ENCODE data around the gene PRELP. TPM values are rescaled to one million over a fixed set of nuclear protein-coding genes. Genes with fewer than 3 reads are reported as not detected.
"Not testable (repeated sequence)": the region's sequence is repeated elsewhere in the genome, so short reads cannot be mapped to it uniquely, and the experiment has no call there.

PRELP gene
- polyA plus RNA-seq, 3 donors: 2.4 to 3.2 (median 2.9) TPM

DNA sequence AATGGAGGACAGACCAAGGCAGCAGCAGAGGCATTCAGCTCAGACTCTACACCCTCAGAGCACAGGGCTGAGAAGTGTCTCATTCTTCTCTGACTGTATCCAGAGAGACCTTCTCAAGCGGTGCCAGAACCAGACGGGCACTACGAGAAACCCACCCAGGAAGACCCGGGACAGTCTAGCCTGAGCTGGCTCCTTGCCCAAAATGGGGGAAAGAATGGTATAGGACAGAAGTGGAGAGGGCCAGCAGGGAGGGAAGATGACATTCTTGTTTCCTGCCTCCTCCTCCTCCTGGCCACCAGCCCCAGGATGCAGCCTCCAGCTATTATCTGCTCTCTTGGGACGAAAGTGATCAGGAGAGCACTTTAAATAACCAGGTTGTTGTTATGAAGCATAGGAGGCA is 22.6 kb upstream of the PRELP start:
- no peak for DNase-seq (ENCODE audit: low read depth in 3 of 3, low spot score in 2 of 3)

DNA sequence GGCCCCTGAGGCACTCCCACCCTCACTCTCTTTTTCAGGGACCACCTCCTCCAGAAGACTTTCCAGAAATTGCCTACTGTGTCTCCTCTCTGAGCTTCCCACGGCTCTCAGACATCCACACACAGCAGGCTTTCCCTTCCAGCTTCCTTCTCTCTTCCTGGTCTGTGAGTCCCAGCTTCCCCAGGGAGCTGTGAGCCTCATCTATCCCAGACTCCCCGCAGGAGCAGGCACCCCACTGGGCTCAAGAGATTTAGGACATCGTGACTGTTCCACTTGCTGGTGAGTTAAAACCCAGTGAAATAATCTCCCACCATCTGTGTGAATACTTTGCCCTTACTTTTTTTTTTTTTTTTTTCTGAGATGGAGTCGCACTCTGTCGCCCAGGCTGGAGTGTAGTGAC is 22.0 kb upstream of the PRELP start:
- DNase-seq (ENCODE audit: low read depth in 3 of 3, low spot score in 2 of 3): no peak

DNA sequence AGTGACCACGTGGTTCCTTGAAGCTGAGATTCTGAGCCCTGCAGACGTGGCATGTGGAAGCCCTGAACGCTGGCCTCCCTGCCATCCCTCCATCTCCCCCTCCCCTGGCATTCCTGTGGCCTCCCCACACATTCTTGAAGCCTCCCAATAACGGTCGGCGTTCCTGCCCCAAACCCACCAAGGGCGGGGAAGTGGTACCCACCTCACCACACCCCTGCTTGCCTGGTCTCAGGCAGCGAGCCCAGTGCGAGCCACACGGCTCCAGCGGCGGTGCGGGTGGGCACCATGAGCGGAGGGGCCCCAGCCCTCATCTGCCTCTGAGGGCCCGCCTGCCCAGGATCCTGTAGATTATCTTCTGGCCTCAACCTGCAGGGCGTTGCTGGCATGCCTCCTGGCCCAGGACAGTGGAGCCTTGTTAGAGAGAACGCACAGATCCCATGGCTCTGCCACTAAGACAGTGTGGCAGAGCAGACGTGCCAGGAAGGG is 20.6 kb upstream of the PRELP start:
- DNase-seq (ENCODE audit: low read depth in 3 of 3, low spot score in 2 of 3): no peak

DNA sequence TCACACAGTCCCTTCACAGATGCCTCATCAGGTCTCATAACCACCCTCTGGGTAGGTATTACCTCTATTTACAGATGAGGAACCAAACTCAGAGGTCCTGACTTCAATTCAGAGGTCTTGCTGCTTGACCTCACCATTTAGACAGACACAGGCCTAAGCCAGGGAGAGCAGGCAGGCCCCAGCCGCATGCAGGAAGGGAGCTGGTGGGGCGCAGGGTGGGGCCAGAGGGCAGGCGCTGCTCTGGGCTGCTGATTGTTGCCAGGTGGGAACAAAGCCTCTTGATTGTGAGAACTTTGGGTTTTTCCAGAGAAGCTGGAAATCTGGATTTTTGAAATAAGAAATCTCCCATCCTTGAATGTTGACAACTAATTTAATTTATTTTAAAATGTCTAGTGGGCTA is 19.9 kb upstream of the PRELP start:
- no peak for DNase-seq (ENCODE audit: low read depth in 3 of 3, low spot score in 2 of 3)

DNA sequence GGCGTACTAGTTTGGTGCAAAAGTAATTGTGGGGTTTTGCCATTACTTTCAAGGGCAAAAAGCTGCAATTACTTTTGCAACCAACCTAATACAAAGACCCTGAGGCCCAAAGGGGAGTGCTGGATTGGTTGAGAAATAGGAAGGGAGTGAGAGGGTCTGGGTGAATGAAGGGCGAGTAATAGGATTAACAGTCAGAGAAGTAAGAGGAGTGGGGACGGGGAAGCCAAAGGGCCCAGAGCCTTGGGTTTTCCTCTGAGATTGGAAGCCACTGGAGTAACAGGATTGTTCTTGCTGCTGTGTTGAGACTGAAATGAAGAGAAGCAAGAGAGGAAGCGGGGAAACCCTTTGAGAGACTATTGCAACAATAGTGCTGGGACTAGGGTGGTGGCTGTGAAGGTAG is 19.0 kb upstream of the PRELP start:
- no peak for DNase-seq (ENCODE audit: low read depth in 3 of 3, low spot score in 2 of 3)

DNA sequence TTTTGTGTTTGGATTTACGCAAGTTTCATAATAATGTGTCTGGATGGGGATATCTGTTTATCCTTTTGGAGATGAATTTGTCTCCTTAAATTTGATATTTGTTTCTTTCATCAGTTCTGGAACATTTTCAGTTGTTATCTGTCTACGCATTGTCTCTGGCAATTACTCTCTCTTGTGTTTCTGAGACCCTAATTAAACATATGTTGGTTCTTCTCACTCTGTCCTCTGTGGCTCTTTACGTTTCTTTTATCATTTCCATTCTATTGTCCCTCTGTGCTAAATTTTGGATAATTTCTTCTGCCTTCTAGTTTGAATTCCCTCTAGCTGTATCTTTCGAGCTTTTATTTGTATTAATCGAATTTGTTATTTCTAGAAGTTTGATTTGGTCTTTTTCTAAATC is 17.5 kb upstream of the PRELP start:
- DNase-seq (ENCODE audit: low read depth in 3 of 3, low spot score in 2 of 3): no peak

DNA sequence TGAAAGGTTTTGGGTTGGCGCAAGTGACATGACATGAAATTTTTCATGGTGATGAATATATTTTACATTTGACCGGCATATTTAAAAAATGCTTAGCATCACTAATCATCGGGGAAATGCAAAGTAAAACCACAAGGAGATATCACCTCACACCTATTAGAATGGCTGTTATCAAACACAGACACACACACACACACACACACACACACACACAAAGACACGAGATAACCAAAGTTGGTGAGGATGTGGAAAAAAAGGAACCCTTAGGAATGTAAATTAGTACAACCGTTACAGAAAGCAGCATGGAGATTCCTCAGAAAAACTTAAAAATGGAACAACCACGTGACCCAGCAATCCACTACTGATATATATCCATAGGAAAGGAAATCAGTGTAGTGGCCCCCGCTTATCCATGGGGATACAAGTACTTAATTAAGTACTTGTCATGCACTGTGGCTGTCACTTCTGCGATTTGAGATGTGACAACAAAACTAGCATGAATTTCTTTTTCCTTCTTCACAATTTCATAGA is 15.9 kb upstream of the PRELP start:
- DNase-seq (ENCODE audit: low read depth in 3 of 3, low spot score in 2 of 3): no peak

DNA sequence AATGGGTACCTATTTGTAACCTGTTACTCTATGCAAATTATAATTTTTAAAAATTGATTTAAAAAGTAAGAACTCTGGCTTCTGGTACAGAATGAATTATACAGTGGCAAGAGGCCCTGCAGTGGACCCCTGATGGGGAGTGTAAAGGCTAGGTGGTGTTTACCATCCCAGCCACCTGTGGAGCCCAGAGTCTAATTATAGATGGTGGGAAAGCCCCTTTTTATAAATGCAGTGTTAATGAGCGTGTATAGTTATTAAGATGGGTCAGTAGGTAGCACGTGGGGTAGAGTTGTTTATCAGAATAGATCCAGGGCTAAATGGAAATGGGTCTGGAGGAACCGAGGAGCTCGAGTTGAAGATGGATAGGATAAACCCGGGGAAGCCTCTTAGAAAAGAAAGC is 13.9 kb upstream of the PRELP start:
- no peak for DNase-seq (ENCODE audit: low read depth in 3 of 3, low spot score in 2 of 3)

DNA sequence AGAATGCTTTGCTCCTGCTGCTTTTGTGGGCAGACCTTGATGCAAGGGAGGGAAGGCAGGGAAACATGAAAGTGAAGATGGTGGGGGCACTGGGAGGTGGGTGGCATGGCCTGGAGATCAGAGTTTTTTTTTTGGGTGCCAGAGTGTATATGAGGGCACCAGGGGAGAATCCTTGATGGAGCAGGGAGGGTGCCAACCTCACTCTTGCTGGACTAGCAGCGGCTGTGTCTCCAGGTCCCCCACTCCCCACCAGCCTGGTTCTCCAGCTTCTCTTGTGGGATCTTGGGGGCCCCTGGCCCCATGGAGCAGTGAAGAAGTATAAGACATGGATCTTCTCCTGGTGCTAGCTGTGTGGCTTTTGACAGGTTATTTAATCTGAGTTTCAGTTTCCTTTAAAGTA is 13.5 kb upstream of the PRELP start:
- DNase-seq (ENCODE audit: low read depth in 3 of 3, low spot score in 2 of 3): no peak

DNA sequence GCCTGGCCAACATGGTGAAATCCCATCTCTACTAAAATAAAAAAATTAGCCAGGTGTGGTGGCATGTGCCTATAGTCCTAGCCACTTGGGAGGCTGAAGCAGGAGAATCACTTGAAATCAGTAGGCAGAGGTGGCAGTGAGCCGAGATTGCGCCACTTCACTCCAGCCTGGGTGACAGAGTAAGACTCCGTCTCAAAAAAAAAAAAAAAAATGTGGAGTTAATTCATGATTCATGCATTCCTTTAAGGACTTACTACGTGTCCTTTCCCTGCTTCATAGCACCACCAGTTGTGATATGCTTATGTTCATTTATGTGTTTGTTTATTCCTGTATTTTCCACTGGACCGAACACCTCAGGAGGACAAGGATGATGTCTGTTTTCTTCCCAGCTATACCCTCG is 12.7 kb upstream of the PRELP start:
- DNase-seq (ENCODE audit: low read depth in 3 of 3, low spot score in 2 of 3): no peak

DNA sequence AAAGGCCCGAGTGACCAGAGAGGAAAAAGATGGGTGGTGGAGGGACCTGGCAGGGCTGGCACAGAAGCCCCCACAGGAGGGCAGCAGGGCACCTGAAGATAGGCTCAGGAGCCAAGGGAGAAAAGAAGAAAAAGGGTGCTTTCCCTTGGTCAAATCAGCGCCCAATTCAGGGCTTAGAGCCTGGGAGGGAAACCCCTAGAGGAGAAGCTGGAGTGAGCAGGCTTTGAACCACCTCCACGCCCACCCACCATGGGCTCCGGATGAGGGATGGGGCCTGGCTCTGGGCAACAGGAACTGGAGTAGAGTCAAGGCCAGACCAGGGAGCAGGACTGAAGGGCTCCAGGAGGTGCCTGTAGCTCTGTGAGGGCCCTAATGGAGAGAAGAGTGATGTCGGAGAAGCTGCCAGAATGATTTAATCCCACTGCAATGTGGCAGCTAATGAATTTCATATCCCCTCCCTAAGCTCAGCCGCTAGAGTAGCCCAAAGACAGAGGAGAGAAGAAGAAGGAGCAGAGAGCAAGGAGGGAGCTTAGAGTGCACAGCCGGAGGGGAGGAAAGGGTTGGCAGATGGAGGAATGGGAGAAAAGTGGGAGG is 12.0 kb upstream of the PRELP start:
- no peak for DNase-seq (ENCODE audit: low read depth in 3 of 3, low spot score in 2 of 3)

DNA sequence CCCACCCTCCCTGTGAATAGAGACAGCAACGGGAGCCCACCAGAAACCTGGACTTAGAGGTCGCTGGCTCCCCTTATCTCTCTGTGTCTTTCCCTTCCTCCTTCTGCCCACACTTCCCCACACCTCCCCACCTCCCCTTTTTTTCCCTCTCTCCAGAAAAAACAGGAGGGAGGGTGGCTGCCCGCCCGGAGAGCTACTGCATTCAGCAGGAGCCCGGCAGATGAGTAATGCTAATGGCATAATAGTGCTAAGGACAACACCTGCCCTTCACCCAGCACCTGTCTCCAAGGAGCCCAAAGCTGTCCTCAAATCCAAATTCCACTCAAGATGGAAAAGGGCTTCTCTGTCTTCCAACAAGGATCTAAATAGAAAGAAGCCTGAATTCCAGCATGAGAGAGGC is 11.4 kb upstream of the PRELP start:
- no peak for DNase-seq (ENCODE audit: low read depth in 3 of 3, low spot score in 2 of 3)

DNA sequence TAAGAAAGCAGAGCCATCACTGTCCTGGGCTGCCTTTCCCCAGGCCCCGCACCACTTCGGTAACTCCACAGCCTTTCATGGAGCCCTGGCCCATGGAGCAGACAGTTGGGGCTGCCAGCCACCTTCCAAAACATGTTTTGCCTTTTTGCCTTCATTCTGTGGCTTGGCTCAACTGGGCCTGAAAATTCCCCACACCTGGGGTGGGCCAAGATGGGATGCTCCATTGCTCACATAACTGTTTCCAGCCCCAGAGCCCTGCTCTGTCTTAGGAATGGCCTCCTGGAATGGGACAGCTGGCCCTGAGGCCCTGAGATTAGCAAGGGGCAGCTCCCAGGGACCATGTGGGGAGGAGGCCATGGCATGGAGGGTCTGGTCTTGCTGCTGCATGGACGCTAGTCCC is 10.9 kb upstream of the PRELP start:
- no peak for DNase-seq (ENCODE audit: low read depth in 3 of 3, low spot score in 2 of 3)

DNA sequence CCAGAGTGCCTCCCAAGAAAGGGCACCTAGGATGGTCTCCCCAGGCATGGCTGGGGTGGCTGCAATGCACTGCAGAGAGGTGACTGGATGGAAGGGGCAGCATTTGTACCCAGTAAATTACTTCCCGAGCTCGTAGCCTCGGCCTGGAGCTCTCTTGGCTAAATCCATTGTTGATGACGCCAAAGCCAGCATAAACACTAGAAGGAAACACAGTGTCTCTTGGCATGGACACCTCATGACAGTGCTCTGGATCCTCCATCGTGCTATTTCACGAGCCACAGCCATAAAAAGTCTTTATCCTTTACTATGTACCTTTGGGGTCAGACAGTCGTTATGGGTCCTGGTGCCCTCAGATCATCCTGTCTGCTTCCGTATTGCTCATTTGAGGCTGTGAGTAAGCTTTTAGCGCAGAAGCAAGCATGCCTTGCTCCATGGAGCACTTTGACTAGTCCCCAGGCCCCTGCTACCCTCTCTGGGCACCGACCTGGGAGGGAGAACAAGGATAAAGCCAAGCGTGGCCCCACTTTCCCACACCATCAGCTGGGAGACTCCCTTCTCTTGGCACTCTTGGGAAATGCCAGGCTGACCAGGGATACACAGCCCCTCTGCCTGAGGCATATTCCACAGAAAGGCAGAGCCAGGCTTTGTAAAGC is 10.3 kb upstream of the PRELP start:
- no peak for DNase-seq (ENCODE audit: low read depth in 3 of 3, low spot score in 2 of 3)

DNA sequence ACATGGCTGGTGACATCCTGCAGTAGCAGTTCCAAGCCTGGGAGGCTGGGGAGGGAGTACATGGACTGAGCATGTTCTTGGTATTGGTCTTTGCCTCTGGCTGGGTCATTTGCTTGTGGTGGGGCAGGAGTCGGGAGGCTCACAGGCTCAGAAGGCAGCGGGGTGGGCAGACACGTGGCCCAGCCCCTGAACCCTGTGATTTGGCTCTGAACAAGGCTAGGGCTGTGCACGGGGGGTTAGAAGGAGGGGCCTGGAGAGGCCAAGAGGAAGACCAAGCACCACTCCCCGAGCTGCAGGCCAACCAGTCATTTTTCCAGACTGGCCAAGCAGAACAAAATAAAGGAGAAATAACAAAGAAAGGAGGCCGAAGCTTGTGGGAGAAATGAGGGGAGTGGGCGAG is 9.7 kb upstream of the PRELP start:
- no peak for DNase-seq (ENCODE audit: low read depth in 3 of 3, low spot score in 2 of 3)

DNA sequence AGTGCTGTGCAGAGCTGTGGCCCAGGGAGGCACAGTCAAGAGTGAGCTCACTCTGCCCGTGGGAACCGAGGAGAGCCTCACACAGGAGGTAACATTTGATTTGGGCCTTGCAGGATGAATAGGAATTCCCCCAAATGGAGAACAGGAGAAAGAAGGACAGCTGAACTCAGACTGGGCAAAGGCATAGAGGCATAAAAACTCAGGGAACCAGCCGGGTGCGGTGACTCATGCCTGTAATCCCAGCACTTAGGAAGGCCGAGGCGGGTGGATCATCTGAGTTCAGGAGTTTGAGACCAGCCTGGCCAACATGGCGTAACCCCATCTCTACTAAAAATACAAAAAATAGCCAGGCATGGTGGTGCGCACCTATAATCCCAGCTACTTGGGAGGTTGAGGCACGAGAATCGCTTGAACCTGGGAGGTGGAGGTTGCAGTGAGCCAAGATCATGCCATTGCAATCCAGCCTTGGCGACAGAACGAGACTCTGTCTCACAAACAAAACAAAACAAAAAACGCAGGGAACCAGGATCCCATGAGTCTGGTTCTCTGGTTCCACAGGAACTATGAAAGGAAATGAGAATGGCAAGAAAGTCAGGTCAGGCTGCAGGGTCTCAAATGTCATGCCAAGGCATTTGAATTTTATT is 8.6 kb upstream of the PRELP start:
- not testable (repeated sequence) for DNase-seq (ENCODE audit: low read depth in 3 of 3, low spot score in 2 of 3)

DNA sequence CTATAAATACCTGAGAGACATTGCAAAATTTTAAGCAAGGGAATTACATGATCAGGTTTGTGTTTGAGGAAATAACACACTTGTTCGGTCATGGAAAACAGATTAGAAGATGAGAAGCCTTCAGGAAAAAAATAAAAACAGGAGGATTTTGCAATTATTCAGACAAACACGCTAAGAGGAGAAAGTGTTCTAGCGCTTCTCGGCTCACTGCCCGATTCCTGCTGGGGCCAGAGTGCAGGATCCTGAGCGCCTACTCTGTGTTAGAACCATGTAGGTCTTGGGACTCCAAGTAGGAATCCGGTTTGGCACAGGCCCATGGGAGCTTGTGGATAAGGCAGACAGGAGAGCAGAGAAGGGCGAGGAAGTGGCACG is 8.1 kb upstream of the PRELP start:
- no peak for DNase-seq (ENCODE audit: low read depth in 3 of 3, low spot score in 2 of 3)

DNA sequence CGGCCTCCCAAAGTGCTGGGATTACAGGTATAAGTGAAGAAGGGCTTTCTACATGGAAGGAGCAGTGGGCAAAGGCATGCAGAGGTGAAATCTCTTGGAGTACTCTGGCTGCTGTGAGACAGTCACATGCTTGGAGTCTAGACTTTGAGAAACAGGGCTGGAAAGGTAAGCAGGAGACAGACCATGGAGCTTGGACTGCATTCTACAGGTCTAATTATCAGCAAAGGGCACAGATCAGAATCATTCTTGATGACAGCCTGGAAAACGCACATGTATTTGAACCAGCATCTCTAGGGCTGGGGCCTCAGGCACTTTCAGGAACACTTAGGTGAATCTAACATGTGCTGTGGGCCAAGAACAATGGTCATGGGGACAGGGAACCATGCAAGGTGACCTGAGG is 7.3 kb upstream of the PRELP start:
- no peak for DNase-seq (ENCODE audit: low read depth in 3 of 3, low spot score in 2 of 3)

DNA sequence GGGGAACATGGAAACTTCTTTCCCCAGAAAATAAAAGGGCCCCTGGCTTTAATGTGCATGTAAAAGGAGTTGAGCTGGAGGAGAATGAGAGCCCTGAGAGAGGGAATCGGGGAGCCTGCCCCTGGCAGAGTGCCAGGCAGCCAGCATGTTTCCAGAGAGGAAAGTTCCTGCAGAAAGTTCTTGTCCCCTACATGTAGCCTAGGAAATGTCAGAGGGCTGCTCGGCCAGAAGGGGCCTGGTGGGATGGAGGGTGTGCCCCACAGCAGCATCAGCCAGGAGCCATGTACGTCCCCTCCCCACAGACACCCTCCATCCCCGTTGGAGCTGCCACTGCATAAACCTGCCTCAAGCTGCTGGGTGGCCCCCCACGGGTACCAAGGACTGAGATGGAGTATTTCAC is 5.4 kb upstream of the PRELP start:
- DNase-seq (ENCODE audit: low read depth in 3 of 3, low spot score in 2 of 3): no peak

DNA sequence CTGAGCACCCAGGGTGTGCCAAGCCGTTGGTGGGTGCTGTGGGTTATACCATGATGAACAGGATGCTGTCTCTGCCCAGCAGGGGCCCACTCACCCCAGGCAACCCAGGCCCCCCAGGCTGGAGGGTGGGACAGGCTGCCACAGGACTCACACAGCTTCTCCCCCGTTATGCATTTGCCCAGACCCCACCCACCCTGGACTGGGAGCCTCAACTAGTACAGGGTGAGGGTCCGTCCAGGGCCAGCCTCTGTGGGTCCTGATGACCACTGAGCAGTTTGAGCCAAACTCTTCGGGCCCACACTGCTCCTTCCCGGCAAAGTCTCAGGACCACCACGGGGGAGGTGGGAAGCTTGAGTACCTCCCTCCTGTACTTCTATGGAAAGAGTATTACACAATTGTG is 3.8 kb upstream of the PRELP start:
- no peak for DNase-seq (ENCODE audit: low read depth in 3 of 3, low spot score in 2 of 3)

DNA sequence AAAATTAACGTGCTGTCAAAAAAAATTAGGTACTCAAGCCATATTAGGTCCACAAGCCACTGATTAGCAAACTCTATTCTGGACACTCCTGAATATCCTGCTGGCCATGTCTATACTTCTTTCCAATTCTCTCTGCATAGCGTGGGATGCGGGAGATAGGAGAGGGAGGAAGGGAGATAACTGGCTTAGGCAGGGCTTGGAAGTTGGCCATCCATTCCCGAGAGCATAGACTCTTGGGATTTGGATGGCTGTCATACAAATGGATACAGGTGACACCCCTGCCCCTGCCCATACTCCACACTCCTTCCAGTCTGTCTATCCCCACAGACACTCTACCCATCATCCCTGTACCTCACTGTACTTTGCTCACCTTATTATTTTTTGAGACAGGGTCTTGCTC is 2.3 kb upstream of the PRELP start:
- DNase-seq (ENCODE audit: low read depth in 3 of 3, low spot score in 2 of 3): no peak

DNA sequence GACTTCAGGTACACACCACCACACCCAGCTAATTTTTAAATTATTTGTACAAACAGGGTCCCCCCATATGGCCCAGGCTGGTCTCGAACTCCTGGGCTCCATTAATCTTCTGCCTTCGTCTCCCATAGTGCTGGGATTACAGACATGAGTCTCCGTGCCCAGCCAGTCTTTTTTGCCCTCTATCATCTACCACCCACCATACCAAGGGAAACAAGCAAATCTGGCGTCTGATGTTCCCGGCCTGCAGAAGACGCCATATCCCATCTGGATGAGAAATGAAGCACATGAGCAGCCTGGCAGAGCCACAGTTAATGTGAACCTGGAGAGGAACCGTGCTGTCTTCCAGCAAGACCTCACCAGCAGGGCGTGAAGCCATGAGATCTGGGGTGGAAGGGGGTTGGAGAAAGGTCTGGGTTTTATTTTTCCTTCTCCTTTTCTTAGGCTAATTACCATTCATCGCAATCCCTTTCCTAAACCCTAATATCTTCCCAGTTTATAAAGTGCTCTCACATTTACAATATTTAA is 1.8 kb upstream of the PRELP start:
- no peak for DNase-seq (ENCODE audit: low read depth in 3 of 3, low spot score in 2 of 3)

Measured in right renal cortex interstitium (tissue), 3 donors.